PC-3 (cell line): ENCODE data around the gene CFD. TPM values are rescaled to one million over a fixed set of nuclear protein-coding genes. Genes with fewer than 3 reads are reported as not detected.

Source experiments
- ATAC-seq: fragments of 200-7000 bp; cut with Tn5 transposase; 2 replicates; pipeline ENCODE4 v1.9.1; 2020; ENCODE audit warnings: mild to moderate bottlenecking, moderate library complexity
- BruUV-seq: library from RNA; stranded (reverse); fragments of 400-500 nt; replicated peaks from 2 replicates; lab custom pipeline; 2021; lab: Mats Ljungman, UMichigan
- CTCF ChIA-PET: fragments of 300-600 bp; sonication (Branson Sonifier 250); formaldehyde crosslinking; loops from one replicate; lab custom pipeline; 2022; ENCODE audit warnings: antibody characterized with exemption; lab: Charles Lee
- POLR2A ChIA-PET: fragments of 300-600 bp; sonication (Branson Sonifier 250); formaldehyde crosslinking; loops from one replicate; lab custom pipeline; 2022; ENCODE audit warnings: antibody characterized with exemption; ENCODE audit not compliant: unreplicated experiment; lab: Charles Lee
- DNase-seq: peaks from one replicate; pipeline ENCODE4 v3.0.0-alpha.2; 2015
- H2AFZ ChIP-seq: fragments of 300-600 bp; sonication (generic); 2 replicates; pipeline ENCODE4 v1.6.0; 2016; ENCODE audit warnings: antibody characterized with exemption, low read length
- H3F3A ChIP-seq: fragments of 300-600 bp; sonication (generic); one replicate; pipeline ENCODE4 v1.6.0; 2017; ENCODE audit warnings: antibody characterized with exemption, low read length, control low read depth, mild to moderate bottlenecking; ENCODE audit not compliant: unreplicated experiment
- H3K27ac ChIP-seq: fragments of 300-600 bp; sonication (generic); 2 replicates; pipeline ENCODE4 v1.5.1; 2016; ENCODE audit warnings: mild to moderate bottlenecking, low read length
- H3K27me3 ChIP-seq: fragments of 300-600 bp; sonication (generic); 2 replicates; pipeline ENCODE4 v1.6.1; 2016; ENCODE audit warnings: low read length, mixed read lengths
- H3K36me3 ChIP-seq: fragments of 300-600 bp; sonication (generic); 2 replicates; pipeline ENCODE4 v1.6.1; 2016; ENCODE audit warnings: low read depth, mixed run types, low read length, mixed read lengths
- H3K4me1 ChIP-seq: fragments of 300-600 bp; sonication (generic); 2 replicates; pipeline ENCODE4 v1.5.1; 2016; ENCODE audit warnings: low read length; ENCODE audit not compliant: insufficient read depth
- H3K4me2 ChIP-seq: fragments of 300-600 bp; sonication (generic); 2 replicates; pipeline ENCODE4 v1.6.0; 2016; ENCODE audit warnings: low read length
- H3K4me3 ChIP-seq: fragments of 300-600 bp; sonication (generic); 2 replicates; pipeline ENCODE4 v1.5.1; 2016; ENCODE audit warnings: mild to moderate bottlenecking, low read length, mixed read lengths
- H3K79me2 ChIP-seq: fragments of 300-600 bp; sonication (generic); 2 replicates; pipeline ENCODE4 v1.6.1; 2017; ENCODE audit warnings: low read length, mixed read lengths
- H3K9ac ChIP-seq: fragments of 300-600 bp; sonication (generic); 2 replicates; pipeline ENCODE4 v1.6.0; 2016; ENCODE audit warnings: mild to moderate bottlenecking, low read length
- H3K9me2 ChIP-seq: fragments of 300-600 bp; sonication (generic); replicated peaks from 2 replicates; pipeline ENCODE4 v1.6.1; 2016; ENCODE audit warnings: mixed run types, low read length, mixed read lengths
- H3K9me3 ChIP-seq: fragments of 300-600 bp; sonication (generic); 2 replicates; pipeline ENCODE4 v1.6.1; 2016; ENCODE audit warnings: low read length, mixed read lengths
- H4K20me1 ChIP-seq: fragments of 300-600 bp; sonication (generic); 2 replicates; pipeline ENCODE4 v1.6.1; 2016; ENCODE audit warnings: low read length, mixed read lengths
- EZH2 ChIP-seq: fragments of 300-600 bp; sonication (generic); IDR thresholded peaks from one replicate; pipeline ENCODE4 v1.6.1; 2017; ENCODE audit warnings: antibody characterized with exemption, mild to moderate bottlenecking, low read length; ENCODE audit not compliant: unreplicated experiment
- EZH2phosphoT487 ChIP-seq: fragments of 300-600 bp; sonication (generic); IDR thresholded peaks from 2 replicates; pipeline ENCODE4 v1.6.1; 2018; ENCODE audit warnings: mild to moderate bottlenecking, antibody characterized with exemption, low read length, borderline replicate concordance
- intact Hi-C: fragments of 100-400 bp; cut with micrococcal nuclease; formaldehyde crosslinking; loops from 2 replicates; pipeline ENCODE4 v1.9.0; 2023
- total RNA-seq: library from RNA; depleted of rRNA; stranded (reverse); fragments of >200 nt; gene quantifications from 2 replicates; pipeline ENCODE4 v1.2.3, GENCODE V29; 2014
- TF ChIP-seq, protein P1 (sequence below): fragments of 300-600 bp; sonication (generic); conservative IDR thresholded peaks from 2 replicates; pipeline ENCODE4 v1.5.1; 2017; ENCODE audit warnings: antibody characterized with exemption, low read depth, mild to moderate bottlenecking, low read length

CFD gene
- total RNA-seq, 1 experiment from 2014 or later, result 22.4 TPM

DNA sequence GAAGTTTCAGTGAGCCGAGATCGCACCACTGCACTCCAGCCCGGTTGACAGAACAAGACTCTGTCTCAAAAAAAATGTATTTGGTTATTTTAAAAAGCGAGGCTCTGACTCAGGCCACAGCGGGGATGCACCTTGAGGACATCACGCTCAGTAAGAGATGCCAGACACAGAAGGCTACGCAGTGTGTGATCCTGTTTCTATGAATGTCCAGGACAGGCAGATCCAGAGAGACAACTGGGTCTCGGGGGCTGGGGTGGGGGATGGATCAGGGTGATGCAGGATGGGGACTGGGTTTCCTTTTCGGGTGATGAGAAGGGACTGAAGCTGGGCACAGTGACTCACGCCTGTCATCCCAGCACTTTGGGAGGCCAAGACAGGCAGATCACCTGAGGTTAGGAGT is 28.1 kb downstream of the CFD start:
- Histone ChIP-seq H3K36me3 (no peaks in the 10 kb centered on the region; the same call in 1 of the 2 replicates), H2AFZ (no peak overlapping the region), H3F3A (no peaks in the 10 kb centered on the region), H3K9me3 (no peaks in the 10 kb centered on the region), H3K27ac (no peak overlapping the region), H4K20me1 (no peaks in the 10 kb centered on the region), H3K4me2 (no peak overlapping the region), H3K9ac (no peak overlapping the region), H3K9me2 (no peaks in the 10 kb centered on the region), H3K79me2 (peaks cover 15% of the 10 kb centered on the region), H3K4me1 (peaks cover 9% of the 10 kb centered on the region; the same call in 1 of the 2 replicates), H3K4me3 (no peak overlapping the region), H3K27me3 (no peaks in the 10 kb centered on the region)
- ChIA-PET POLR2A (no interaction called here), CTCF (no interaction called here)
- DNase-seq, result no peak
- BruUV-seq, result no TSS peak
- intact Hi-C loops, result no loop called here
- no peak for ATAC-seq
- TF ChIP-seq EZH2 (no peak), EZH2phosphoT487 (no peak)
- TF ChIP-seq, protein P1, sequence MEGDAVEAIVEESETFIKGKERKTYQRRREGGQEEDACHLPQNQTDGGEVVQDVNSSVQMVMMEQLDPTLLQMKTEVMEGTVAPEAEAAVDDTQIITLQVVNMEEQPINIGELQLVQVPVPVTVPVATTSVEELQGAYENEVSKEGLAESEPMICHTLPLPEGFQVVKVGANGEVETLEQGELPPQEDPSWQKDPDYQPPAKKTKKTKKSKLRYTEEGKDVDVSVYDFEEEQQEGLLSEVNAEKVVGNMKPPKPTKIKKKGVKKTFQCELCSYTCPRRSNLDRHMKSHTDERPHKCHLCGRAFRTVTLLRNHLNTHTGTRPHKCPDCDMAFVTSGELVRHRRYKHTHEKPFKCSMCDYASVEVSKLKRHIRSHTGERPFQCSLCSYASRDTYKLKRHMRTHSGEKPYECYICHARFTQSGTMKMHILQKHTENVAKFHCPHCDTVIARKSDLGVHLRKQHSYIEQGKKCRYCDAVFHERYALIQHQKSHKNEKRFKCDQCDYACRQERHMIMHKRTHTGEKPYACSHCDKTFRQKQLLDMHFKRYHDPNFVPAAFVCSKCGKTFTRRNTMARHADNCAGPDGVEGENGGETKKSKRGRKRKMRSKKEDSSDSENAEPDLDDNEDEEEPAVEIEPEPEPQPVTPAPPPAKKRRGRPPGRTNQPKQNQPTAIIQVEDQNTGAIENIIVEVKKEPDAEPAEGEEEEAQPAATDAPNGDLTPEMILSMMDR, result no peak

DNA sequence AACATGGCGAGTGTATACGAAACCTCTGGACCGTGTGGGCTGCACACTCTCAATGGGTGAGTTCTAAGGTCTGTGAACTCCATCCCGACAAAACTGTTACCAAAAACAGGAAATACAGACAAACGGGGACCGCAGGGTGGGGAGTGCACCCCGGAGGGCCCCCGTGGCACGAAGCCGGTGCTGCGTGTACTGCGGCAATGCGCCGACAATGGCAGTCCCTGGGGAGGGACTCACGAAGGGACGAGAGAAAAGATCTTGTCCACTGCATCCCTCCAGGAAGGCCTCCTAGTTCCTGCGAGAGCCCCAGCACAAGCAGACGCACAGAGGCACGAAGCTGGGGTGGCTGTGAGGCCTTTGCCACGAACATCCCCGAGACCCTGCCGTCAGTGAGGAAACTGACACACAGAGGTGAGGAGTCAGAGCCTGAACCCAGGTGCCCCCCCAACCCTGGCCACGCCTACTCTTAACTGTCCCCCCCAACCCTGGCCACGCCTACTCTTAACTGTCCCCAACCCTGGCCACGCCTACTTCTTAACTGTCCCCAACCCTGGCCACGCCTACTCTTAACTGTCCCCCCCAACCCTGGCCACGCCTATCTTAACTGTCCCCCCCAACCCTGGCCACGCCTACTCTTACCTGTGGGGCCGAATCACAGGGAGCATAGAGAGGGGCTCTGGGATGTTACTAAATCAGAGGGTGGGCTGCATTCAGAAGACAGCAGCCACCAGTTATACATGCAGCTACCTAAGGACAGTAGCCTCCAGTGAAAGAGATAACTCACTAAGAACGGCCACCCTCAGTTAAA is 29.3 kb downstream of the CFD start:
- no peaks in the 10 kb centered on the region for H4K20me1 ChIP-seq
- TF ChIP-seq, protein P1, result no peak
- no peak for TF ChIP-seq EZH2
- TF ChIP-seq EZH2phosphoT487, result no peak
- no peaks in the 10 kb centered on the region for H3K27me3 ChIP-seq
- peaks cover 2% of the 10 kb centered on the region for H3F3A ChIP-seq
- H3K4me3 ChIP-seq, result no peak overlapping the region
- H3K9me2 ChIP-seq, result no peaks in the 10 kb centered on the region
- no peaks in the 10 kb centered on the region; the same call in 1 of the 2 replicates for H3K36me3 ChIP-seq
- H3K9me3 ChIP-seq, result no peaks in the 10 kb centered on the region
- ATAC-seq (no peak), DNase-seq (no peak)
- BruUV-seq, result no TSS peak
- H3K4me1 ChIP-seq, result peaks cover 8% of the 10 kb centered on the region; the same call in 1 of the 2 replicates
- no peak overlapping the region for H3K27ac ChIP-seq
- intact Hi-C loops, result no loop called here
- POLR2A ChIA-PET, result no interaction called here
- H3K4me2 ChIP-seq, result no peak overlapping the region
- CTCF ChIA-PET, result no interaction called here
- peaks cover 15% of the 10 kb centered on the region for H3K79me2 ChIP-seq
- H2AFZ ChIP-seq, result no peak overlapping the region
- H3K9ac ChIP-seq, result no peak overlapping the region

DNA sequence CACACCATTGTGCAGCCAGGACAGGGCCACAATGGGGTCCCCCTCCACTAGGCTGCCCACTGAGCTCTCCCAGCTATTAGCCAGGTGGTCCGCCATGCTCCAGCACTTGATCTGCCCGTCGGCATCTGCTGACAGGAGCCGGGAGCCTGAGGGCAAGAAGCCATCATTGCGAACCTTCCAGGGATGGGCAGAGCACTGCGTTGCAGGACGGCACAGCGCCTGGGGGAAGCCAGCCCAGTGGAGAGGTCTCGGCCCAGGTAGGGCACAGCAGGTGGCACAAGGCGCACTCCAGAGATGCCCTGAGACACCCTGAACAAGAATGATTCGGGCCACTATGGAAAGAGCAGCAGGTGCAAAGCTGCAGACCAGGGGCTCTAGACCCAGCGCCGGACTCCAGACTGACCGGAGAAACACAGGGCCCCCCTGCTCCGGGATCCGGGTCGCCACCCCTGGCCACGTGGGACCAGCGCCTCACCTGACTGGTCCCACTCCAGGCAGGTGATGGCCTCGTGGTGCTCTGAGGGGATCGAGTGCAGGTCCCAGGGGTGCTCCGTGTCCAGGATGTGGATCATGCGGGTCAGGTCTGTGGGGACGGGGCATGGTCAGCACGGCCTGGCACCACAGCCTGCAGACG is 30.3 kb downstream of the CFD start:
- no peak overlapping the region for H2AFZ ChIP-seq
- ATAC-seq (no peak), DNase-seq (no peak)
- no peaks in the 10 kb centered on the region; the same call in 1 of the 2 replicates for H3K36me3 ChIP-seq
- no peaks in the 10 kb centered on the region for H3K9me2 ChIP-seq
- H3K4me1 ChIP-seq, result no peaks in the 10 kb centered on the region
- TF ChIP-seq EZH2 (no peak), EZH2phosphoT487 (no peak)
- TF ChIP-seq, protein P1, result no peak
- no peaks in the 10 kb centered on the region for H3K27me3 ChIP-seq
- no peaks in the 10 kb centered on the region for H4K20me1 ChIP-seq
- BruUV-seq, result no TSS peak
- ChIA-PET CTCF (no interaction called here), POLR2A (no interaction called here)
- intact Hi-C loops, result no loop called here
- no peak overlapping the region for H3K27ac ChIP-seq
- no peak overlapping the region for H3K9ac ChIP-seq
- H3K4me2 ChIP-seq, result no peak overlapping the region
- no peak overlapping the region for H3K4me3 ChIP-seq
- peaks cover 15% of the 10 kb centered on the region for H3K79me2 ChIP-seq
- peaks cover 3% of the 10 kb centered on the region for H3F3A ChIP-seq
- no peaks in the 10 kb centered on the region for H3K9me3 ChIP-seq
